HL-60 (cell line): ENCODE results near the gene RFX8.

Experiments used
- GABPA ChIP-seq: IDR thresholded peaks from 2 replicates; pipeline ENCODE4 v1.6.1; 2012; ENCODE audit warnings: low read depth
- POLR2AphosphoS5 ChIP-seq: IDR thresholded peaks from 2 replicates; pipeline ENCODE4 v1.6.1; 2012; ENCODE audit warnings: low read depth
- SPI1 ChIP-seq: IDR thresholded peaks from 2 replicates; pipeline ENCODE4 v1.6.1; 2012; ENCODE audit warnings: low read depth, mild to moderate bottlenecking, borderline replicate concordance
- TF ChIP-seq, protein P1 (sequence below): IDR thresholded peaks from one replicate; pipeline ENCODE4 v1.5.1; 2011; ENCODE audit warnings: low read length, control low read depth, inconsistent platforms; ENCODE audit not compliant: insufficient read depth
- TF ChIP-seq, protein P2 (sequence below): IDR thresholded peaks from 2 replicates; pipeline ENCODE4 v1.6.1; 2012; ENCODE audit warnings: low read depth; ENCODE audit not compliant: insufficient replicate concordance

DNA sequence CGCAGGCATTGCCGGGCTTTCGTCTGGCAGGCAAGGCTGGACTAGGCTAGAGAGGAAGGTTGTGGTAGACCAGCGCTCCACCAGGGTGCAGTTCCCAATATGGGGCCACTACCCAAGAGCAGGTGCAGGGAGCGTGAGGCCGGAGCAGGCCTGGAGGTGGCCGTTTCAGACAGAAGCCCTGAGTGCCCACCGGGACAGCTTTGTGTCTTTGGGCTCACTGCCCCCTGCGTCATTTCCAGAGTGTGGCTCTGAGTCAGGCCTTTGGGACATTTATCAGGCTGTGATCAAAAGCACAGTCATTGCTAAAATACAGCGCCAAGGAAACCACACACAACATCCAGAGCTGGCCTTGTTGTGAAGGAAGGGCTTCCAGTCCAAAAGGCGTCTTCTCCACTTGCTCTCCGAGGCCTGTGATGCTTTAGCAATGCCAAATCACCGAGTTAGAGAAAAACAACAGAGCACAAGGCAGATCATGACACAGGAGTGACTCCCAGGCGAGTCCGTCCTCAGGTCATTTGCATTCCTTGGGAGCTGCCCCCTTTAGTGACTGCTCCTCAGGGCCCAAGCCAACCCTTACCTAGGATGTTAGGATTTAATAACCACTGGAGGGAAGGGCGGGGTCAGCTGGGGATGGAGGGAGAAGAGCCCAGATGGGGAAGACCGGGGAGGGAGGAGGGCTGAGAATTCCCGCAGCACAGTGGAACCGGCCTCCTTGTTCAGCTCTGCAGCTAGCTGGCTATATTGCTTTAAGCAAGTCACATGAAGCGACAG is 42.3 kb downstream of the RFX8 start:
- TF ChIP-seq GABPA (no peak), POLR2AphosphoS5 (no peak), SPI1 (no peak)
- TF ChIP-seq, protein P1, sequence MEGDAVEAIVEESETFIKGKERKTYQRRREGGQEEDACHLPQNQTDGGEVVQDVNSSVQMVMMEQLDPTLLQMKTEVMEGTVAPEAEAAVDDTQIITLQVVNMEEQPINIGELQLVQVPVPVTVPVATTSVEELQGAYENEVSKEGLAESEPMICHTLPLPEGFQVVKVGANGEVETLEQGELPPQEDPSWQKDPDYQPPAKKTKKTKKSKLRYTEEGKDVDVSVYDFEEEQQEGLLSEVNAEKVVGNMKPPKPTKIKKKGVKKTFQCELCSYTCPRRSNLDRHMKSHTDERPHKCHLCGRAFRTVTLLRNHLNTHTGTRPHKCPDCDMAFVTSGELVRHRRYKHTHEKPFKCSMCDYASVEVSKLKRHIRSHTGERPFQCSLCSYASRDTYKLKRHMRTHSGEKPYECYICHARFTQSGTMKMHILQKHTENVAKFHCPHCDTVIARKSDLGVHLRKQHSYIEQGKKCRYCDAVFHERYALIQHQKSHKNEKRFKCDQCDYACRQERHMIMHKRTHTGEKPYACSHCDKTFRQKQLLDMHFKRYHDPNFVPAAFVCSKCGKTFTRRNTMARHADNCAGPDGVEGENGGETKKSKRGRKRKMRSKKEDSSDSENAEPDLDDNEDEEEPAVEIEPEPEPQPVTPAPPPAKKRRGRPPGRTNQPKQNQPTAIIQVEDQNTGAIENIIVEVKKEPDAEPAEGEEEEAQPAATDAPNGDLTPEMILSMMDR: no peak
- TF ChIP-seq, protein P2, sequence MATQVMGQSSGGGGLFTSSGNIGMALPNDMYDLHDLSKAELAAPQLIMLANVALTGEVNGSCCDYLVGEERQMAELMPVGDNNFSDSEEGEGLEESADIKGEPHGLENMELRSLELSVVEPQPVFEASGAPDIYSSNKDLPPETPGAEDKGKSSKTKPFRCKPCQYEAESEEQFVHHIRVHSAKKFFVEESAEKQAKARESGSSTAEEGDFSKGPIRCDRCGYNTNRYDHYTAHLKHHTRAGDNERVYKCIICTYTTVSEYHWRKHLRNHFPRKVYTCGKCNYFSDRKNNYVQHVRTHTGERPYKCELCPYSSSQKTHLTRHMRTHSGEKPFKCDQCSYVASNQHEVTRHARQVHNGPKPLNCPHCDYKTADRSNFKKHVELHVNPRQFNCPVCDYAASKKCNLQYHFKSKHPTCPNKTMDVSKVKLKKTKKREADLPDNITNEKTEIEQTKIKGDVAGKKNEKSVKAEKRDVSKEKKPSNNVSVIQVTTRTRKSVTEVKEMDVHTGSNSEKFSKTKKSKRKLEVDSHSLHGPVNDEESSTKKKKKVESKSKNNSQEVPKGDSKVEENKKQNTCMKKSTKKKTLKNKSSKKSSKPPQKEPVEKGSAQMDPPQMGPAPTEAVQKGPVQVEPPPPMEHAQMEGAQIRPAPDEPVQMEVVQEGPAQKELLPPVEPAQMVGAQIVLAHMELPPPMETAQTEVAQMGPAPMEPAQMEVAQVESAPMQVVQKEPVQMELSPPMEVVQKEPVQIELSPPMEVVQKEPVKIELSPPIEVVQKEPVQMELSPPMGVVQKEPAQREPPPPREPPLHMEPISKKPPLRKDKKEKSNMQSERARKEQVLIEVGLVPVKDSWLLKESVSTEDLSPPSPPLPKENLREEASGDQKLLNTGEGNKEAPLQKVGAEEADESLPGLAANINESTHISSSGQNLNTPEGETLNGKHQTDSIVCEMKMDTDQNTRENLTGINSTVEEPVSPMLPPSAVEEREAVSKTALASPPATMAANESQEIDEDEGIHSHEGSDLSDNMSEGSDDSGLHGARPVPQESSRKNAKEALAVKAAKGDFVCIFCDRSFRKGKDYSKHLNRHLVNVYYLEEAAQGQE: no peak
